Measurements from ENCODE around the gene TPK1.

- TF ChIP-seq CTCF (IDR thresholded peaks at IDR 0.05) (no peak), POLR2A (IDR thresholded peaks at IDR 0.05) (no peak)
Observed at GRCh38 chr7:144853542-144853941, 17.7 kb upstream of the TPK1 start.
